Measurements from ENCODE around the gene RND3. TPM values are rescaled to one million over a fixed set of nuclear protein-coding genes. Genes with fewer than 3 reads are reported as not detected.

RND3 gene
- total RNA-seq, 1 experiment from 2014 or later, result 45.3 TPM

DNA sequence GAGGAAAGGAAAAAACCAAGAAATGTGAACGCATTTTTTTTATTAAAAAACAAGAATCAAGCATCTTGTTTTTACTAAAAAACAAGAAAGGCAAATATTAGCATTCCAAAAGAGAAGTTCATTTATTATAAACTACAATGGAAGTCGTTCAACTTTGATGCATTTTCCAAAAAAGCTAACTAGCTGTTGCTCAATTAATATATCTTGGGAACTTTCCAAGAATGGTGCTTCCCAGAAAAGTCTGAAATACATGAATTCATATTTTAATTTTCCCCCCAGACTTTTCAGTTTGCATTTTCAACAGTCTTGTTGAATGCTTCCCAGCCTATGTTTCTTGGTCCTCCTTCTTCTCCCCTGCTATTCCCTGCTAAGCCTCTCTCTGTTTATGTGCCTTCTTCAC is 7.5 kb upstream of the RND3 start:
- ChIA-PET CTCF (no interaction called here), POLR2A (interaction anchor here (0.6 kb wide), 1 partner anchor 75 kb away, joined by 3 read pairs; no protein-coding TSS in a partner anchor)
- no peaks in the 10 kb centered on the region for H3K4me1 ChIP-seq (ENCODE audit: control insufficient read depth, insufficient read depth, low read length)
- DNase-seq (ENCODE audit: low read depth, low spot score) (no peak), ATAC-seq (no peak)
- H3K9me3 ChIP-seq (ENCODE audit: control insufficient read depth, insufficient read depth, low read depth, low read length), result no peaks in the 10 kb centered on the region
- no TSS peak for BruUV-seq (replicated peaks)
- no peaks in the 10 kb centered on the region for H3K27me3 ChIP-seq (ENCODE audit: control insufficient read depth, insufficient read depth, low read length)
- no peak overlapping the region for H3K4me3 ChIP-seq (ENCODE audit: low read depth in 2 of 2, low read length in 2 of 2)
- TF ChIP-seq, protein P1, sequence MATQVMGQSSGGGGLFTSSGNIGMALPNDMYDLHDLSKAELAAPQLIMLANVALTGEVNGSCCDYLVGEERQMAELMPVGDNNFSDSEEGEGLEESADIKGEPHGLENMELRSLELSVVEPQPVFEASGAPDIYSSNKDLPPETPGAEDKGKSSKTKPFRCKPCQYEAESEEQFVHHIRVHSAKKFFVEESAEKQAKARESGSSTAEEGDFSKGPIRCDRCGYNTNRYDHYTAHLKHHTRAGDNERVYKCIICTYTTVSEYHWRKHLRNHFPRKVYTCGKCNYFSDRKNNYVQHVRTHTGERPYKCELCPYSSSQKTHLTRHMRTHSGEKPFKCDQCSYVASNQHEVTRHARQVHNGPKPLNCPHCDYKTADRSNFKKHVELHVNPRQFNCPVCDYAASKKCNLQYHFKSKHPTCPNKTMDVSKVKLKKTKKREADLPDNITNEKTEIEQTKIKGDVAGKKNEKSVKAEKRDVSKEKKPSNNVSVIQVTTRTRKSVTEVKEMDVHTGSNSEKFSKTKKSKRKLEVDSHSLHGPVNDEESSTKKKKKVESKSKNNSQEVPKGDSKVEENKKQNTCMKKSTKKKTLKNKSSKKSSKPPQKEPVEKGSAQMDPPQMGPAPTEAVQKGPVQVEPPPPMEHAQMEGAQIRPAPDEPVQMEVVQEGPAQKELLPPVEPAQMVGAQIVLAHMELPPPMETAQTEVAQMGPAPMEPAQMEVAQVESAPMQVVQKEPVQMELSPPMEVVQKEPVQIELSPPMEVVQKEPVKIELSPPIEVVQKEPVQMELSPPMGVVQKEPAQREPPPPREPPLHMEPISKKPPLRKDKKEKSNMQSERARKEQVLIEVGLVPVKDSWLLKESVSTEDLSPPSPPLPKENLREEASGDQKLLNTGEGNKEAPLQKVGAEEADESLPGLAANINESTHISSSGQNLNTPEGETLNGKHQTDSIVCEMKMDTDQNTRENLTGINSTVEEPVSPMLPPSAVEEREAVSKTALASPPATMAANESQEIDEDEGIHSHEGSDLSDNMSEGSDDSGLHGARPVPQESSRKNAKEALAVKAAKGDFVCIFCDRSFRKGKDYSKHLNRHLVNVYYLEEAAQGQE (IDR thresholded peaks at IDR 0.05; ENCODE audit: insufficient read depth in 1 of 2, low read depth in 2 of 2, low read length in 1 of 2), result no peak
- TF ChIP-seq SIN3A (IDR thresholded peaks at IDR 0.05; ENCODE audit: borderline replicate concordance, insufficient read depth, low read depth, low read length), result no peak
- no peak for TF ChIP-seq TCF7L2 (IDR thresholded peaks at IDR 0.05; ENCODE audit: low read depth, low read length)
- TF ChIP-seq POLR2AphosphoS5 (IDR thresholded peaks at IDR 0.05; ENCODE audit: low read depth, low read length), result no peak
- TF ChIP-seq, protein P2, sequence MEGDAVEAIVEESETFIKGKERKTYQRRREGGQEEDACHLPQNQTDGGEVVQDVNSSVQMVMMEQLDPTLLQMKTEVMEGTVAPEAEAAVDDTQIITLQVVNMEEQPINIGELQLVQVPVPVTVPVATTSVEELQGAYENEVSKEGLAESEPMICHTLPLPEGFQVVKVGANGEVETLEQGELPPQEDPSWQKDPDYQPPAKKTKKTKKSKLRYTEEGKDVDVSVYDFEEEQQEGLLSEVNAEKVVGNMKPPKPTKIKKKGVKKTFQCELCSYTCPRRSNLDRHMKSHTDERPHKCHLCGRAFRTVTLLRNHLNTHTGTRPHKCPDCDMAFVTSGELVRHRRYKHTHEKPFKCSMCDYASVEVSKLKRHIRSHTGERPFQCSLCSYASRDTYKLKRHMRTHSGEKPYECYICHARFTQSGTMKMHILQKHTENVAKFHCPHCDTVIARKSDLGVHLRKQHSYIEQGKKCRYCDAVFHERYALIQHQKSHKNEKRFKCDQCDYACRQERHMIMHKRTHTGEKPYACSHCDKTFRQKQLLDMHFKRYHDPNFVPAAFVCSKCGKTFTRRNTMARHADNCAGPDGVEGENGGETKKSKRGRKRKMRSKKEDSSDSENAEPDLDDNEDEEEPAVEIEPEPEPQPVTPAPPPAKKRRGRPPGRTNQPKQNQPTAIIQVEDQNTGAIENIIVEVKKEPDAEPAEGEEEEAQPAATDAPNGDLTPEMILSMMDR (IDR thresholded peaks at IDR 0.05), result no peak
- no peak overlapping the region for H3K27ac ChIP-seq (ENCODE audit: low read length)
- H3K36me3 ChIP-seq (ENCODE audit: control insufficient read depth, insufficient read depth, low read length), result no peaks in the 10 kb centered on the region
- intact Hi-C loops (cut with micrococcal nuclease; ENCODE audit: unreplicated experiment), result no loop called here
- in situ Hi-C loops (cut with HindIII; ENCODE audit: low pct_unique_long_range_greater_than_20kb, low sequenced_read_pairs), result no loop called here

DNA sequence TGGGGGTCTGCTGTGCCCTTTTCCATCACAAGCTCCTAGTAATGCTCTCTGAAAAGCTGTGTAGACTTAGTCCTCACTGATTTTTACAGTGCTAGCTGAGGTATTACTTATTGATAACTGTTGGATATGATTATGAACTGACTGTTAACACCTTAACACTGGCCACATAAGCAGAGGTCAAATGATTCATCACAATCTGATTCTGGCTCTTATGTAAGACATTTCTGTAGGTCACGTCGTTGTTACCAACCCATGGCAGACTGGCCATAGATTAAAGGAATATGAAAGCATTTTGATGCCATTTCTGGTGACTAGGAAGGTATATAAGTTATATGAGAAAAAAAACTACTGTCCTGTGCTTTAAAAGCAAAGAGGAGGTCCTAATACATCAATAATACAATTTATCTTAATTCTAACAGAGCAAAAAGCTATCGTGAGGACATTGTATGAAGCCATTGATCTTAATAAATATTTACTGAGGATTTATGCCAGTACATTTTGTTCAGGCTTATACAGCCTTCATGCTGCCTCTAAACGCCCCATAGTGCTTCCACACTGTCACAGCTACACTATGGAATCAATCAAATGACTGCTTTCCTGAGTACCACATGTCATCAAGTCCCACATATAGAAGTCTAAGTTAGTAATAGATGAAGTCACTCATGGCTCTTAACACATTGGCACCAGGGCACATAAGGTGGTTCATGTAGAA is 6.9 kb upstream of the RND3 start:
- no TSS peak for BruUV-seq (replicated peaks)
- no peaks in the 10 kb centered on the region for H3K36me3 ChIP-seq (ENCODE audit: control insufficient read depth, insufficient read depth, low read length)
- no peaks in the 10 kb centered on the region; the same call in 1 of the 2 replicates for H3K27me3 ChIP-seq (ENCODE audit: control insufficient read depth, insufficient read depth, low read length)
- DNase-seq (ENCODE audit: low read depth, low spot score) (no peak), ATAC-seq (no peak)
- H3K9me3 ChIP-seq (ENCODE audit: control insufficient read depth, insufficient read depth, low read depth, low read length), result no peaks in the 10 kb centered on the region
- H3K4me3 ChIP-seq (ENCODE audit: low read depth in 2 of 2, low read length in 2 of 2), result no peak overlapping the region
- ChIA-PET CTCF (no interaction called here), POLR2A (no interaction called here)
- H3K27ac ChIP-seq (ENCODE audit: low read length), result no peak overlapping the region
- intact Hi-C loops (cut with micrococcal nuclease; ENCODE audit: unreplicated experiment), result no loop called here
- in situ Hi-C loops (cut with HindIII; ENCODE audit: low pct_unique_long_range_greater_than_20kb, low sequenced_read_pairs), result no loop called here
- TF ChIP-seq, protein P2 (IDR thresholded peaks at IDR 0.05), result no peak
- TF ChIP-seq SIN3A (IDR thresholded peaks at IDR 0.05; ENCODE audit: borderline replicate concordance, insufficient read depth, low read depth, low read length) (no peak), TCF7L2 (IDR thresholded peaks at IDR 0.05; ENCODE audit: low read depth, low read length) (no peak), POLR2AphosphoS5 (IDR thresholded peaks at IDR 0.05; ENCODE audit: low read depth, low read length) (no peak)
- TF ChIP-seq, protein P1 (IDR thresholded peaks at IDR 0.05; ENCODE audit: insufficient read depth in 1 of 2, low read depth in 2 of 2, low read length in 1 of 2), result no peak
- no peaks in the 10 kb centered on the region for H3K4me1 ChIP-seq (ENCODE audit: control insufficient read depth, insufficient read depth, low read length)
